ENCODE data around the gene THUMPD3. TPM values are rescaled to one million over a fixed set of nuclear protein-coding genes. Genes with fewer than 3 reads are reported as not detected.

The THUMPD3 gene
- total RNA-seq, 1 donor from 2014 or later, result 27.4 TPM

GRCh38 chr3:9399337-9399703 is 36.5 kb downstream of the THUMPD3 start:
- H3K4me3 Mint-ChIP-seq (ENCODE audit: unreplicated experiment), result peak overlapping the region; percentile 100
- TF ChIP-seq CTCF (IDR thresholded peaks at IDR 0.05; ENCODE audit: unreplicated experiment), result no peak
- peak overlapping the region; percentile 100 for H3K27ac Mint-ChIP-seq (ENCODE audit: unreplicated experiment)
- peaks cover 40% of the 10 kb centered on the region for H3K27me3 Mint-ChIP-seq (ENCODE audit: unreplicated experiment)
- peaks cover 67% of the 10 kb centered on the region for H3K4me1 Mint-ChIP-seq (ENCODE audit: unreplicated experiment)
- no peak for DNase-seq (ENCODE audit: low spot score)
- H3K9me3 Mint-ChIP-seq (ENCODE audit: unreplicated experiment), result no peaks in the 10 kb centered on the region
- H3K36me3 Mint-ChIP-seq (ENCODE audit: low read depth, unreplicated experiment), result peaks cover 36% of the 10 kb centered on the region

GRCh38 chr3:9399746-9400145 is 36.9 kb downstream of the THUMPD3 start:
- peaks cover 32% of the 10 kb centered on the region for H3K36me3 Mint-ChIP-seq (ENCODE audit: low read depth, unreplicated experiment)
- H3K4me1 Mint-ChIP-seq (ENCODE audit: unreplicated experiment), result peaks cover 67% of the 10 kb centered on the region
- H3K4me3 Mint-ChIP-seq (ENCODE audit: unreplicated experiment), result peak overlapping the region; percentile 100

GRCh38 chr3:9400616-9401015 is 37.8 kb downstream of the THUMPD3 start:
- Mint-ChIP-seq H3K27me3 (ENCODE audit: unreplicated experiment) (peaks cover 32% of the 10 kb centered on the region), H3K9me3 (ENCODE audit: unreplicated experiment) (no peaks in the 10 kb centered on the region), H3K4me1 (ENCODE audit: unreplicated experiment) (peaks cover 64% of the 10 kb centered on the region), H3K4me3 (ENCODE audit: unreplicated experiment) (peak overlapping the region; percentile 100), H3K27ac (ENCODE audit: unreplicated experiment) (peak overlapping the region; percentile 100), H3K36me3 (ENCODE audit: low read depth, unreplicated experiment) (peaks cover 23% of the 10 kb centered on the region)
- no peak for TF ChIP-seq CTCF (IDR thresholded peaks at IDR 0.05; ENCODE audit: unreplicated experiment)
- no peak for DNase-seq (ENCODE audit: low spot score)

More at GRCh38 chr3:9399746-9400145, 36.9 kb downstream of the THUMPD3 start:
- peak overlapping the region; percentile 100 for H3K27ac Mint-ChIP-seq (ENCODE audit: unreplicated experiment)
- H3K27me3 Mint-ChIP-seq (ENCODE audit: unreplicated experiment), result peaks cover 39% of the 10 kb centered on the region
- H3K9me3 Mint-ChIP-seq (ENCODE audit: unreplicated experiment), result no peaks in the 10 kb centered on the region
- DNase-seq (ENCODE audit: low spot score), result peak; percentile 60
- TF ChIP-seq CTCF (IDR thresholded peaks at IDR 0.05; ENCODE audit: unreplicated experiment), result no peak

GRCh38 chr3:9401986-9402385 is 39.1 kb downstream of the THUMPD3 start:
- peaks cover 18% of the 10 kb centered on the region for H3K36me3 Mint-ChIP-seq (ENCODE audit: low read depth, unreplicated experiment)
- peaks cover 67% of the 10 kb centered on the region for H3K4me1 Mint-ChIP-seq (ENCODE audit: unreplicated experiment)
- DNase-seq (ENCODE audit: low spot score), result no peak
- peaks cover 21% of the 10 kb centered on the region for H3K27me3 Mint-ChIP-seq (ENCODE audit: unreplicated experiment)
- H3K9me3 Mint-ChIP-seq (ENCODE audit: unreplicated experiment), result no peaks in the 10 kb centered on the region
- peak overlapping the region; percentile 4 for H3K4me3 Mint-ChIP-seq (ENCODE audit: unreplicated experiment)
- no peak for TF ChIP-seq CTCF (IDR thresholded peaks at IDR 0.05; ENCODE audit: unreplicated experiment)
- peak overlapping the region; percentile 98 for H3K27ac Mint-ChIP-seq (ENCODE audit: unreplicated experiment)

- Mint-ChIP-seq H3K4me1 (ENCODE audit: unreplicated experiment) (peaks cover 65% of the 10 kb centered on the region), H3K27ac (ENCODE audit: unreplicated experiment) (peak overlapping the region; percentile 98), H3K27me3 (ENCODE audit: unreplicated experiment) (peaks cover 18% of the 10 kb centered on the region), H3K36me3 (ENCODE audit: low read depth, unreplicated experiment) (peaks cover 18% of the 10 kb centered on the region), H3K9me3 (ENCODE audit: unreplicated experiment) (no peaks in the 10 kb centered on the region), H3K4me3 (ENCODE audit: unreplicated experiment) (peak overlapping the region; percentile 83)
- no peak for TF ChIP-seq CTCF (IDR thresholded peaks at IDR 0.05; ENCODE audit: unreplicated experiment)
- DNase-seq (ENCODE audit: low spot score), result peak; percentile 64
These were observed 39.8 kb downstream of the THUMPD3 start for GRCh38 chr3:9402410-9403228.

All from endothelial cell (in vitro differentiated cells).